GM19395 (cell line): Measurements from ENCODE around the gene GORASP1.

Source experiments
- ATAC-seq: cut with Tn5 transposase; IDR thresholded peaks from one replicate; pipeline ENCODE4 v1.9.1; 2021; ENCODE audit warnings: mild to moderate bottlenecking, moderate library complexity; ENCODE audit not compliant: unreplicated experiment

The GORASP1 gene

GRCh38 chr3:39126532-39127071, 19.2 kb upstream of the GORASP1 start:
- ATAC-seq: no peak

DNA sequence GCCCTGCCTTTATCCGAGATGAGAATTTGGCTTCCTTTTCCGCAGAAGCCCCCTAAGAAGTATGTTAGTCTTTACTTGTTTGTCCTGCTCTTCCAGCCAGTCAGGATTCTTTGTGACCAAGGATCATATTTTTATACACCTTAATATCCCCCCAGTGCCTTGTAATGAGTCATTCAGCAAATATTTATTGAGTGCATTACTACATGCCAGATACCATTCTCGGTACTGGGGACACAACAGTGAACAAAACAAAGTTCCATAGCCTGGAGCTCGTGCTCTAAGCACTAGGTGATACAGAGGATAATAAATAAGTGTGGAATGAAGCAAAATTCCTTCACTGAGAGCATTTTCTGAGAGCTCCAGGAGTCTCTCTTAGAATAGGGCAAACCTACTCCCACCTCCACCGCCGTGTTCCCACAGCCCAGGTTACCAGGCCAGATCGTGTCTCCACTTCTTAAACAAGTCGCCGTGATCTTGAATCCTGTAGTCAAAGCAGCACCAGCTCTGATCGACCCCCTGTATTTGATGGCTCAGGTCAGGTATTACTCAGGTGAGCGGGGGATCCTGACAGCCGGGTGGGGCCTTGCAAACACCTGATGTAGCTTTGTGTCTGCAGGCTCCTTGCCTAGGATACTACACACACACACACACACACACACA, 18.5 kb upstream of the GORASP1 start:
- no peak for ATAC-seq

- ATAC-seq: no peak
Measured at GRCh38 chr3:39124876-39125840, 17.7 kb upstream of the GORASP1 start.

DNA sequence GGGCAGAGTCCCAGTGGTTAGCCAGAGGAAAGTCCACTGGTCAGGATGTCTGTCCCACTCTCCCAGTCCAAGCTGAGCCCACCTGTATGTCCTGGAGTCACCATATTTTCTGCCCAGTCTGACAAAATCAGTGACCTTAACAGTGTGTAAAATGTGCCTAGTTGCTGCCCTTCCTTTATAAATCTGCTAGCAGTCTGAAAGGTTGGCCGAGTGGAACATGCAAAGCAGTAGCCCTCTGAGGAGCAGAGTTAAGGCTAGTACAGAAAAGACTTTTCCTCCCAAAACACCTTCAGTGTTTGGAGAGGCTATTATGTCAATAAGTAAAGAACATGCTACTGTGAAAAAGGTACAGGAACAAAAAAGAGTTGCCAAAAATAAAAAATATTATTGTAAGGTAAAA, 15.4 kb upstream of the GORASP1 start:
- ATAC-seq: peak; percentile 66

DNA sequence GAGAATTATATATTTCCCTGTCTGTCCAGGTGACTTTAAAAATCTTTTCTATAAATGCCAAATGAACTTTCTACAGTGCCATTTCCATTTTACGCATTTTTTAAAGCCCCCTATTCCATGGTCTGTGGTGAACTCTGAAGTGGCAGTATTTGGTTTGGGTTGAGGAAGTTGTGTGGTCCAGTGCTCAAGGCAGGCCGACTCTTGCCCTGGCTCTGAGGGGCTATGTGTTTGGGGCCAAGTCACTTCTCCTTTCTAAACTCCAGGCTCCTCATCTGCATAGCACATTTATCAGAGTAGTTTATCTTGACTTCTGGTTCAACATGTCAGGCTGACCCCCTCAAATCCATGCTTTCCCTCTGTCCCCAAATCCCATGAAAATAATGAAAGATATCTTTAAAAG, 14.2 kb upstream of the GORASP1 start:
- ATAC-seq: no peak

- ATAC-seq: no peak
Measured at GRCh38 chr3:39118931-39119660, 11.7 kb upstream of the GORASP1 start.

- ATAC-seq: no peak
Measured at GRCh38 chr3:39118079-39118478, 10.7 kb upstream of the GORASP1 start.

- ATAC-seq: no peak
Measured at GRCh38 chr3:39115870-39116269, 8.4 kb upstream of the GORASP1 start.

- no peak for ATAC-seq
Measured at GRCh38 chr3:39114456-39114855, 7.0 kb upstream of the GORASP1 start.

DNA sequence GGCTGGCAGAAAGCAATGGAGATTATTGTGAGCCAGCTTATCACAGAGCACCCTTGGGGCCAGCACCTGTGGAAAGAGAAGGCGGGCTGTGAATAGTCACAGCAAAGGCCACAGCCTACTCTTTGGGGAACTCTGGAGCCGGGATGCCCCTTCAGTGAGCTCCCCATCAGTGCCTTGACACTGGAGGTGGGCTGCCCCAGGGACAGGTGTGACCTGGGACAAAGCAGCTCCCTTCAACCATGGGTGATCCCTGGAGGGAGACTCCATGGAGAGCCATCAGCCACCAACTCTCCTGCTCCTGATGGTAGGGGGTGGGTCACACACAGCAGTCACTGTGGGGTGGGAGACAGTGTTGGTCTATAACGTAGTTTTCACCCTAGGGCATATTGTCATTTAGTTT, 5.9 kb upstream of the GORASP1 start:
- ATAC-seq: no peak

- ATAC-seq: no peak
Measured at GRCh38 chr3:39112535-39112934, 5.1 kb upstream of the GORASP1 start.

DNA sequence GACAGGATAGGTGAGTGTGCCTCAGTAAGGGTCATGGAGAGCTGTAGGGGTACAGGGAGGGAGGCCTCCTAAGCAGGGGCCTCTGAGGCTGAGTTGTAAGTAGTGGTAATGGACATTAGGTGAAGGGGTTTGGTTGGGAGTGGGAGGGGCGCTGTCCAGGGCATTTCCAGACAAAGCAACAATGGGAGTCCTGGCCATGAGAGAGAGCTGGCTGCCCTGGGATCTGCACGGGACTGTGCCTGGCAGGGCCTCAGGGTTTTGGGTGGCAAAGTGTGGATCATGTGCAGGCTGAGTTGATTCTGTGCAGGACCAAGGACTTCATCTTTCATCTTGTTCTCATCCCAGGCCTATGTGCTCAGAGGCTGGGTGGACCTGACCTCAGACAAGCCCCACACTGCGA, 4.7 kb upstream of the GORASP1 start:
- ATAC-seq: no peak

GRCh38 chr3:39110041-39110639, 2.7 kb upstream of the GORASP1 start:
- ATAC-seq: no peak

GRCh38 chr3:39109086-39109485, 1.7 kb upstream of the GORASP1 start:
- ATAC-seq: no peak

- ATAC-seq: peak; percentile 86
Measured at GRCh38 chr3:39108200-39108710, 828 bp upstream of the GORASP1 start.

- peak; percentile 9 for ATAC-seq
Measured at GRCh38 chr3:39106851-39107387, 508 bp downstream of the GORASP1 start.

GRCh38 chr3:39106281-39106811, 1.1 kb downstream of the GORASP1 start:
- no peak for ATAC-seq

DNA sequence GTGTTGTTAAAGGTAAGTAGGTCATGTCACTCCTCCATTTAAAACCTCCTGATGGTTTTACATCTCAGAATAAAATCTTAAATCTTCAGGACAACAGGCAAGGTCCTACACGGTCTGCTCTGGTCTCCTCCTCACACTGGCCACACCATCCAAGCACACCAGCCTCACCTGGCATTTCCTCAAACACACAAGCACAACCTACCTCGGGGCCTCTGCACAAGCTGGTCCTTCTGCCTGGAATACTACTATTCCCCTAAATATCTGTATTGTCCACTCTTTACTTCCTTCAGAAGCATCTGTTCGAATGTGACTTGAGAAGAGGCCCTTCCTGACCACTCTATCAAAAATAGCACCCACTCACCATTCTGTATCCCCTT, 1.8 kb downstream of the GORASP1 start:
- no peak for ATAC-seq

- no peak for ATAC-seq
Measured at GRCh38 chr3:39104961-39105686, 2.3 kb downstream of the GORASP1 start.
